GM18505 (cell line): Measurements from ENCODE around the gene UNC45B.
"Not testable (repeated sequence)": the region's sequence is repeated elsewhere in the genome, so short reads cannot be mapped to it uniquely, and the experiment has no call there.

Source experiments
- ATAC-seq: cut with Tn5 transposase; IDR thresholded peaks from one replicate; pipeline ENCODE4 v1.9.1; 2021; ENCODE audit not compliant: unreplicated experiment
- POLR2A ChIP-seq: IDR thresholded peaks from 4 replicates; pipeline ENCODE4 v1.6.1; 2011; ENCODE audit warnings: borderline replicate concordance; ENCODE audit not compliant: insufficient read depth, insufficient read length; ENCODE audit errors: extremely low read depth

UNC45B gene

DNA sequence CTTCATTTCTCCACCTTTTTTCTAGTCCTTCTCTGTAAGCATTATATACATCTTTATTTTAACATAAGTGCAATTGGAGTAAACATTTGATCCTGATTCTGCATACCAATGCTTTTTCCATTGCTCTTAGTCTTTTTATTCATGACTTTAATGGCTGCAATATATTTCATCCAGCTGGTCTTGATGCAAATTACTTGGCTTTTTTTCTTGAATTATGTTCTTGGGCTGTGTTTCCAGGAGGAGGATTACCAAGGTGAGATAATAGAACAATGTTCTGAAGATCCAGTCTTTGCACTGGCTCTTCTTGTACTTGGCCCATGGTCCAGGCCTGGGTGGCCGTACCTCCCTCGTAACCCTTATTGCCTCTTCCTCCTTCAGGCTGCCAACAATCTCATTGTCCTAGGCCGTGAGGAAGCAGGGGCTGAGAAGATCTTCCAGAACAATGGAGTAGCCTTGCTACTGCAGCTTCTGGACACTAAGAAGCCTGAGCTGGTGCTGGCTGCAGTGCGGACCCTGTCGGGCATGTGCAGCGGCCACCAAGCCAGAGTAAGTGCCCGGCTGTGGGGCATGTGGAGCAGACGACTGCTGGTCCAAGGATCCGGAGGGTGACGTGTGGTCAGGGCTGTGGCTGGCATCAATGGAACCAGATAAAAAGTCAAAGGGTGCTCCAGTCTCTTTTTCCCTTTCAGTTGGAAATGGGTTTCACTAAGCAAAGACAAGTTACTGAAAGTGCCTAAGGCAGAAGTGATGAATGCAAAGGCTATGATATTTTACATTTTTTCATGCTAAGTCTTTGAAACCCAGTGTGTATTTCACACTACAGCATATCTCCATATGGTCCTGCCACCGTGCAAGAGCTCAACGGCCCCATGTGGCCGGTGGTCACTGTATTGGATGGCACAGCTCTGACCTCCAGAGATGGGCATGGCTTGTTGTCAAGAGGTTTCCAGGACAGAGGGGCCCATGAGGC lies 6.9 kb downstream of the UNC45B start:
- no peak for TF ChIP-seq POLR2A
- no peak for ATAC-seq

DNA sequence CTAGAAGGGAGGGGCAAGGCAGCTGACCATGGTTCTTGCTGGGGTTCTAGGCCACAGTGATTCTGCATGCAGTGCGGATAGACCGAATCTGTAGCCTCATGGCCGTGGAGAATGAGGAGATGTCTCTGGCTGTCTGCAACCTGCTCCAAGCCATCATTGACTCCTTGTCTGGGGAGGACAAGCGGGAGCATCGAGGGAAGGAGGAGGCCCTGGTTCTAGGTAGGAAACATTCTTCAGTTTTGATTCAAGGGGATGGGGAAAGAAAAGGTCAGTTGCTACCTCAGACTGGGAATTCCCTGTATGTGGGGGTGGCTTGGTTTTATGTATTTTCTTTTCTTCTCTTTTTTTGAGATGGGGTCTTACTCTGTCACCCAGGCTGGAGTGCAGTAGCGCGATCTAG lies 7.6 kb downstream of the UNC45B start:
- no peak for TF ChIP-seq POLR2A
- ATAC-seq, result no peak

DNA sequence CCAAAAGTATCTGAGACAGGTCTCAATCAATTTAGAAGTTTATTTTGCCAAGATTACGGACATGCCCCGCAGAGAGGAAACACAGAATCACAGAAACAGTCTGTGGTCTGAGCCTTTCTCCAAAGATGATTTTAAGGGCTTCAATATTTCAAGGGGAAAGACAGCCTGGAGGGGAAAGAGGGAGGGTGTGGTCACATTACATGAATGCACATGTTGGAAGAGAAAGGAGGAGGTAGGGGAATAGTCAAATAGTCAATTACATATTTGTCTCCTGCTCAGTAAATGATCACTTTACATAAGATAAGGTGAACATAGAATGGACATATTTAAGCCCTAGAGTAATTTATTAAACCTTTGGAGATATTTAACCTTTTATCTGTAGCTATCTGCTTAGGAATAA lies 12.3 kb downstream of the UNC45B start:
- TF ChIP-seq POLR2A, result no peak
- no peak for ATAC-seq

DNA sequence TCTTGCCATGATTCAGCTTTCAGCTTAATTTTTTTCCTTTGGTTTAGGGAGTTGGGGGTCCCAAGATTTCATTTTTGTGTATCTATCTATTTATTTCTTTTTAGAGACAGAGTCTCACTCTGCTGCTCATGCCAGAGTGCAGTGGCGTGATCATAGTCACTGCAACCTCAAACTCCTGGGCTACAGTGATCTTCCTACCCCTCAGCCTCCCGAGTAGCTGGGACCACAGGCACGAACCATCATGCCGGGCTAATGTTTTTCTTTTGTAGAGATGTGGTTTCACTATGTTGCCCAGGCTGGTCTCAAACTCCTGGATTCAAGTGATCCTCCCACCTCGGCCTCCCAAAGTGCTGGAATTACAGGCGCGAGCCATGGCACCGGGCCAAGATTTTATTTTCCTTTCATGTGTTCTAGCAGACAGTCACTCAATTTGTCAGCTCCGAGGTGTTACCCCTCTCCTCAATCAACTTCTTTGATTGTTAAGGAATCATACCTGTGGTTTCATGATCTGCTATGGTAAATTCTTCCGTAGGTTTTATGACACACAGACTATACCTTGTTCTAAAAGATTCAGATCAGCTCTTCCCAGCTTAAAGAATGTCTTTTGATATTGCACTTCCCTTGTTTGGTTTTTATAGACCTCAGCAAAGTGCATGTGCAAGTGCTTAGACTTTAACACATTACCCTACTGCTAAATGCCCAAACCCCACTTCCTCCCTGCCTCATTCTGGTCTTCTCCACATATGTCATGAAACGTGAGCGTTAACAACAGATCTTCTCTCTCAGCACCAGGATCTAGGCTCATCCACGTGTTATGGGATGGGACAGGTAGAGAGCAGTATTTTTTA lies 13.0 kb downstream of the UNC45B start:
- ATAC-seq, result no peak
- TF ChIP-seq POLR2A, result no peak

DNA sequence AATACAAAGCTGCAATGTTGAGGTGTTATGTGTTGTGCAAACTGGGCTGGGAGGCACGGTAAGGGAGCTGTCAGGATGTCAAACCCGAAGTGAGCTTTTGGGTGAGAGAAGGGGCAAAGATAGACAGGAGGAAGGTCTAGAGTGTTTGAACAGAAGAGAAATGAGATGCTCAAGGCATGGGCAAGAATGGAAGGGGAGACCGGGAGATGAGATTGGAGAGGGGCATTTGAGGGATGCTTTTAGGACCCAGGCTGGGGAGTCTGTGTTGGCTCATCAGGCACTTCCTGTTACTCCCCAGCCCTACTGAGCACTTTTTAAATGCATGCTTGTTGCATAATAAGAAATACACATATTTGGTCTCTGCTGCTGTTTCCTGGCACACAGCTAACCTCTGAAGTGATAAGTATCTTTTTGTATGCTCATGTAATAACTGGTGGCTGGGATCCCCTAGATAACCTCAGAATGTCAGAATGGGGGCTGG lies 13.7 kb downstream of the UNC45B start:
- TF ChIP-seq POLR2A, result no peak
- no peak for ATAC-seq

DNA sequence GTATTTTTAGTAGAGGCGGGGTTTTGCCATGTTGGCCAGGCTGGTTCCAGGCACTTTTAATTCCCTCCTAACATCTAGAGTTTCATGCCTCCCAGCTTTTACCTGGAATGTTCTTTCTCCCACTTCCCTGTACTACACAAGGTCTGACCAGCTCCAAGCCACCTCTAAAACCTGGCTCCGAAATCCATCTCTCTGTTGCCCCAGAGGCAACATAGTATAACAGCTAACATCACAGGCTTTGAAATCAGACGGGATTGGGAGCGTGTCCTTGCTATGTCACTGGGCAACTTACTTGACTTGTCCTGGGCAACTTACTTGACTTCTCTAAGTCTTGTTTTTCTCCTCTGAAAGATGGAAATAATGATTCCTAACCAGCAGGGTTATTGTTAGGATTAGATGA lies 15.1 kb downstream of the UNC45B start:
- no peak for TF ChIP-seq POLR2A

DNA sequence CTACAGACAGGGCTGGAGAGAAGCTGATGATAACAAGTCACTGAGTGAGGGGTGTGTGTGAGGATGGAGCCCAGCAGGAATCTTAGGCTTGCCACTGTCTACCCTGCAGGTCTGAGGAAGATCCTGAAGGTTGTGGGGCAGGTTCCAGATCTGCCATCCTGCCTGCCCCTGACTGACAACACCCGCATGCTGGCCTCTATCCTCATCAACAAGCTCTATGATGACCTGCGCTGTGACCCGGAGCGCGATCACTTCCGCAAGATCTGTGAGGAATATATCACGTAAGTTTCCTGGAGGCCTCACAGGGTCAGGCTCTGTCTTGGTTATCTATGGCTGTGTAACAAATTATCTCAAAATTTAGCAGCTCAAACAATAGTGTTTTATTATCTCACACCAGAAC lies 16.3 kb downstream of the UNC45B start:
- no peak for TF ChIP-seq POLR2A
- no peak for ATAC-seq

More for the DNA sequence above, 15.1 kb downstream of the UNC45B start:
- ATAC-seq, result no peak

DNA sequence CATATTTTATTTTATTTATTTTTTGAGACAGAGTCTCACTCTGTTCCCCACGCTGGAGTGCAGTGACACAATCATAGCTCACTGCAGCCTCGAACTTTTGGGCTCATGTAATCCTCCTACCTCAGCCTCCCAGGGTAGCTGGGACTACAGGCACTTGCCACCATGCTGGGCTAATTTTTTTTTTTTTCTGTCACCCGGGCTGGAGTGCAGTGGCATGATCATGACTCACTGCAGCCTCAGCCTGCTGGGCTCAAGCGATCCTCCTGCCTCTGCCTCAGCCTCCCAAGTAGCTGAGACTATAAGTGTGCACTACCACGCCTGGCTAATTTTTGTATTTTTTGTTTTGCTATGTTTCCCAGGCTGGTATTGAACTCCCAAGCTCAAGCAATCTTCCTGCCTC lies 17.1 kb downstream of the UNC45B start:
- no peak for ATAC-seq
- no peak for TF ChIP-seq POLR2A

DNA sequence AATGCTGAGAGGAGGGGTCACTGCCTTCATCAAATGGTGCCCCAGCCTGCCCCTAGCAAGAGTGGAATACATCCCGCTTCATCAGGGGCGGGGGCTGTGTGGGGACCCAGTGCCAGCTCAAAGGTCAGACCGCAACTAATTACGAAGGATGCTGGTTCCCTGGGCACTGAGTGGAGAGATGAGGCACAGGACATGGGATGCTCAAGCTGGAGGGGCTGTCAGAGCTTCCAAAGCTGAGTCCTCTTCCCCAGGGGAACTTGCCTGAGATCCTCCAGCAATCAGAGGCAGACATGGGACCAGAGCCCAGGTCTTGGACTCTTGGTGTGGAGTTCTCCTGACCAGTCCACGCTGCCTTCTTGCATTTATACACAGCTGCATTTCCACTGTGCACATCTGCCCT lies 18.9 kb downstream of the UNC45B start:
- ATAC-seq, result no peak

DNA sequence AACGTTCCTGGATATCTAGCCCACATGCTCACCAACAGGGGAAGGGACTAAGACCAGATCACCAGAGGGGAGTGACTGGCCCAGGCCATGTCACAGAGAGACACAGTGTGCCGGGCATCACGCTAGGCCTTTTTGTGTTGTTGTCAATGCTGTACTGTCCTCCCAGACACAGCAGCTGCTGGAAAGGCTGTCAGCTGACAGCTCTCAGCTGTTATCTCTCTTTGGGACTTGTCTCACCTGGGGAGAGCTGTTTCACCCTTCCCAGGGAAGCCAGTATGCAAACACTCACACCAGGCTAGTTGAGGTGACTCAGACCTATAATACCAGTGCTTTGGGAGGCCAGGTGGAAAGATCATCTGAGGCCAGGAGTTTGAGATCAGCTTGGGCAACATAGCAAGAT lies 19.4 kb downstream of the UNC45B start:
- no peak for ATAC-seq

More for the DNA sequence above, 18.9 kb downstream of the UNC45B start:
- no peak for TF ChIP-seq POLR2A

DNA sequence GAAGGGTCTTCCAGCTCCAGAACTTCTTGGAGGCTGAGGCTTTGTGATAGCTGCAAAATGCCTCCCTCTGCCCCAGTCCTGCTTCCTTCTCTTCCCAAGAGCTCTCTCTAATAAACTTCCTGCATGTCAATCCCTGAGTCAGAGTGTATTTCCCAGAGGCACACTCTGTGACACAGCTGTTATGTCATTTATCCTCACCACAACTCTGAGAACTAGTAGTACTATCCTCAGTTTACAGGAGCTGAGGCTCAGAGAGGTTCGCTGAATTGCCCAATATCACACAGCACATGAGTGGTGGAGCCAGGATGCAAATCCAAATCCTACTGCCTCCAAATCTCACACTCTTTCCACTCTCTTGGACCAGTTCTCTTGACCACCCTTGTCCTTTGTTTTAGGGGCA lies 20.0 kb downstream of the UNC45B start:
- TF ChIP-seq POLR2A, result no peak
- ATAC-seq, result no peak

More for the DNA sequence above, 19.4 kb downstream of the UNC45B start:
- no peak for TF ChIP-seq POLR2A

DNA sequence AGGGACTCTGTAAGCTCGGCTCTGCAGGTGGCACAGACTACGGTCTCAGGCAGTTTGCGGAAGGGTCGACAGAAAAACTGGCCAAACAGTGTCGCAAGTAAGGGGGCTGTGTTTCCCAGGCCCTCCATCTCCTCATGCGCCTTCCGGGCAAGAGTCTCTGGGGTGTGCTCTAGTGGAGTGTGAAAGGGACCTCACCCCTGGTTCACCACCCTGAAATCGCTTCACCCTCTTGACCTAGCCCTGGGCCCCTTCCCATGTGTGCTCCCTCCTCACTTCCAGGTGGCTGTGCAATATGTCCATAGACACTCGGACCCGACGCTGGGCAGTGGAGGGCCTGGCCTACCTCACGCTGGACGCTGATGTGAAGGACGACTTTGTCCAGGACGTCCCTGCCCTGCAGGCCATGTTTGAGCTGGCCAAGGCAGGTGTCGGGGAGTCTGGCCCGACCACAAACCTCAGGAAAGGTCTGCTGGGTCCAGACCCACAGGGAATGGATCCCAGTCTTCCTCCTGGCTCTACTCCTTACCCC lies 22.3 kb downstream of the UNC45B start:
- TF ChIP-seq POLR2A, result no peak
- ATAC-seq, result no peak

DNA sequence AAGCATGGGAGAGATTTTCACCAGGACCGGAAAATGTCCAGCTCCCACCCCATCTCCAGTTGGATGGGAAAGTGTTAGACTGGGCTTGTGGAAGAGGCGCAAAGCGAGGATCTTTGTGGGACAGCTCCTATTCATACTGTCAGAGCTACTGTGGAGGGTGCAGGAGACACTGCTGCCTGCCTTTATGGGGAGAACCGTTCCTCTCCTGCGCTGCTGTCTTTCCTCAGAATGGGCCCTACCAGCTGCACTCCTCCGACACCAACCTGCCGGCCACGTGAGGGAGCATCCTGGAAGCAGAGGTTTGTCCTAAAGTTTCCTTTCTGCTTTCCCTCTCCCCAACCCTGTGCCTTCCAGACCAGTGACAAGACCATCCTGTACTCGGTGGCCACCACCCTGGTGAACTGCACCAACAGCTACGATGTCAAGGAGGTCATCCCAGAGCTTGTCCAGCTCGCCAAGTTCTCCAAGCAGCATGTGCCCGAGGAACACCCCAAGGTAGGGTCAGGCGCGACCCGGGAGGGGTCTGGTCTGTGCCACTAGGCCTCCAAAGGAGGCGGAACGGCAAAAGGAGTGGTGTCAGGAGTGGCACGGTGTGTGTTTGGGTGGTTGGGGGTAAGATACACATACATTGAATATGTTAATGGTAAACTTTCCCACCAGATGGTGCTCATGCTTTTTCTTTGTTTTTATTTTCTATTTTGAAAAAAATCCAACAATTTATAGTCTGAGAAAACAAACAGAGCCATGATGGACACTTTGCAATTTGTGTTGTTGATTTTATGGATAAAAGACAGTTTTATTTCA lies 23.6 kb downstream of the UNC45B start:
- no peak for TF ChIP-seq POLR2A
- ATAC-seq, result no peak

DNA sequence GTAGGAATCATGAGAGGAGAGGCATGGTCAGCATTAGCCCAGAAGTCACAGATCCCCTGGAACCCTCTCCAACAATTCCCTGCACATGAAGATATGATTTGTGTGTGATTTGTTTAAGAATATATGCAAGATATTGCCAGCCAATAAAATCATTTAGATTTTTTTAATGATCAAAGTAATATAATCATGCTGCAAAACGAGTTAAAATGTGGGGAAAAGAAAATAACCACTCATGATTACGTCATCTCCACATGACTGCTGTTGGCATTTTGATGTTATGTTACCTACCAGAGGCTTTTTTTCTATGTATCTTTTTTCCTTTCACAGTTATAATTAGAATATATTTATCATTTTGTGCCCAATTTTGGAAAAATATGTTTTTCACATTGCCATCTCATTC lies 24.2 kb downstream of the UNC45B start:
- ATAC-seq, result no peak
- no peak for TF ChIP-seq POLR2A

DNA sequence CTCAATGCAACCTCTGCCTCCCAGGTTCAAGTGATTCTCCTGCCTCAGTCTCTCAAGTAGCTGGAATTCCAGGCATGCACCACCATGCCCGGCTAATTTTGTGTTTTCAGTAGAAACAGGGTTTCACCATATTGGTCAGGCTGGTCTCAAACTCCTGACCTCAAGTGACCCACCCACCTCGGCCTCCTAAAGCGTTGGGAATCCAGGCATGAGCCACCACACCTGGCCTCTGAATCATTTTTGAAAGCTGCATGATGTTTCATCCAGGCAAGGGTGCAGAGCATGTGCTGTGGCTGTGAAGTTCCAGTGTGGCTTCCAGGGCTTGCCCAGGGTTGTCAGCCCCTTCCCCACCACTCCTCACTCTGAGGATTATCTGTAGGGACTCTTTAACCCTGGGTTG lies 24.7 kb downstream of the UNC45B start:
- not testable (repeated sequence) for ATAC-seq
